Lower leg skin (tissue), 4 donors: ENCODE data around the gene TCF21. TPM values are rescaled to one million over a fixed set of nuclear protein-coding genes. Genes with fewer than 3 reads are reported as not detected.
"Not testable (repeated sequence)": the region's sequence is repeated elsewhere in the genome, so short reads cannot be mapped to it uniquely, and the experiment has no call there.

Experiments
- DNase-seq, 2 donors: peaks; one replicate each; pipeline ENCODE4 v3.0.0-alpha.2; 2019; ENCODE audit warnings: low spot score in 2 of 2
- H3K4me3 ChIP-seq: fragments of 200-600 bp; sonication (generic); 2 replicates; pipeline ENCODE4 v1.5.1; 2017; ENCODE audit warnings: mild to moderate bottlenecking, low read depth; ENCODE audit not compliant: poor library complexity, severe bottlenecking
- CTCF ChIP-seq, 3 donors: fragments of 450-650 bp; IDR thresholded peaks; one replicate each; pipeline ENCODE4 v1.5.1; 2016; ENCODE audit warnings: antibody characterized with exemption in 3 of 3, mild to moderate bottlenecking in 3 of 3, moderate library complexity in 2 of 3
- POLR2A ChIP-seq, 2 donors: fragments of 450-650 bp; IDR thresholded peaks; one replicate each; pipeline ENCODE4 v1.6.1; 2016 to 2017; ENCODE audit warnings: antibody characterized with exemption in 2 of 2, mild to moderate bottlenecking in 1 of 2, moderate library complexity in 1 of 2
- WGBS, 2 donors: methylation state at CpG; one replicate each; pipeline ENCODE4 v1.1.5; 2018; 5-methylcytosine and 5-hydroxymethylcytosine counted together
- intact Hi-C: fragments of 100-400 bp; cut with DNase I; formaldehyde crosslinking; loops from one replicate; pipeline ENCODE4 v1.15.0; 2023; ENCODE audit warnings: low total_unique reads
- total RNA-seq, 4 donors: library from RNA; depleted of rRNA; stranded (reverse); fragments of >200 nt; gene quantifications; one replicate each; pipeline ENCODE4 v1.1.0, GENCODE V29; 2016

Gene TCF21
- total RNA-seq, 4 donors from 2014 or later, result 0.07 to 0.23 TPM; not detected in 2

- TF ChIP-seq CTCF (IDR thresholded peaks at IDR 0.05) (no peak), POLR2A (IDR thresholded peaks at IDR 0.05) (no peak)
- intact Hi-C loops, result no loop called here
- no peak for DNase-seq
- 7 to 10% methylated on average over 29 to 40 of the region's 40 CpGs for WGBS, 2 donors
- H3K4me3 ChIP-seq, result no peak overlapping the region
These were observed 34.3 kb upstream of the TCF21 start for GRCh38 chr6:133854364-133855275.

GRCh38 chr6:133855276-133855990, 33.5 kb upstream of the TCF21 start:
- H3K4me3 ChIP-seq, result no peak overlapping the region
- TF ChIP-seq CTCF (IDR thresholded peaks at IDR 0.05), result no peak
- TF ChIP-seq POLR2A (IDR thresholded peaks at IDR 0.05), result no peak

GRCh38 chr6:133855991-133856370, 32.9 kb upstream of the TCF21 start:
- no peak overlapping the region for H3K4me3 ChIP-seq
- no peak for DNase-seq
- 4 to 9% methylated on average over 3 of the region's 3 CpGs for WGBS, 2 donors
- TF ChIP-seq CTCF (IDR thresholded peaks at IDR 0.05) (no peak), POLR2A (IDR thresholded peaks at IDR 0.05) (no peak)
- intact Hi-C loops, result no loop called here

More at GRCh38 chr6:133855276-133855990, 33.5 kb upstream of the TCF21 start:
- 19% methylated on average over 16 of the region's 16 CpGs for WGBS, 2 donors
- intact Hi-C loops, result no loop called here
- DNase-seq, result no peak

GRCh38 chr6:133856911-133857310, 32.0 kb upstream of the TCF21 start:
- H3K4me3 ChIP-seq, result no peak overlapping the region
- intact Hi-C loops, result no loop called here
- 74 to 80% methylated on average over 2 of the region's 2 CpGs for WGBS, 2 donors
- TF ChIP-seq CTCF (IDR thresholded peaks at IDR 0.05) (no peak), POLR2A (IDR thresholded peaks at IDR 0.05) (no peak)
- DNase-seq, result no peak

- DNase-seq, result no peak
- no peak overlapping the region for H3K4me3 ChIP-seq
- TF ChIP-seq POLR2A (IDR thresholded peaks at IDR 0.05) (no peak), CTCF (IDR thresholded peaks at IDR 0.05) (no peak)
- intact Hi-C loops, result no loop called here
These were observed 31.2 kb upstream of the TCF21 start for GRCh38 chr6:133857696-133858095.

- WGBS, 2 donors, result 69 to 73% methylated on average over 2 of the region's 2 CpGs
- DNase-seq, H3K4me3 ChIP-seq, intact Hi-C loops: not testable (repeated sequence)
These were observed 27.6 kb upstream of the TCF21 start for GRCh38 chr6:133861337-133861736.
